ENCODE measurements around the gene SSBP2. TPM values are rescaled to one million over a fixed set of nuclear protein-coding genes. Genes with fewer than 3 reads are reported as not detected.

SSBP2 gene
- total and polyA plus RNA-seq, 2 donors (not counting 3 experiments of a cell fraction or from before 2014, with no cell fraction given) = 9.6 to 11.5 TPM

DNA sequence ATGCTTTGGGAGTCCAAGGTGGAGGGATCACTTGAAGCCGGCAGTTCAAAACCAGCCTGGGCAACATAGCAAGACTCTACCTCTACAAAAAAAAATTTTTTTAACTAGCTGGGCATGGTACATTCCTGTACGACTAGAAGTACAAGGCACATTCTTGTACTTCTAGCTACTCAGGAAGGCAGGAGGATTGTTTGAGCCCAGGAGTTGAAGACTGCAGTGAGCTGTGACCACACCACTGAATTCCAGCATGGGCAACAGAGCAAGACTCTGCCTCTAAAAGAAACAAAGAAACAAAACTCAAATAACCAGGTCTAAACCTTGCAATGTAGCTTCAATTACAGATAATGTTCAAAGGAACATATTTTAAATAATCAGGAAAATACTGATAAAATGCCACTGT, 56.2 kb downstream of the SSBP2 start:
- no peaks in the 10 kb centered on the region for H3K79me2 ChIP-seq (ENCODE audit: control insufficient read depth, insufficient read depth, low read length)
- no TSS peak for BruUV-seq (replicated peaks)
- POLR2A ChIA-PET = no interaction called here
- no peaks in the 10 kb centered on the region for H3K9me1 ChIP-seq (replicated peaks; ENCODE audit: control insufficient read depth, extremely low read depth, insufficient read depth, low read length)
- no peaks in the 10 kb centered on the region for H3K36me3 ChIP-seq (ENCODE audit: control insufficient read depth in 2 of 2, extremely low read depth in 1 of 2, insufficient read depth in 2 of 2, low read length in 2 of 2)
- dilution Hi-C loops (cut with MboI; ENCODE audit: extremely low pct_ligation_motif_present, low sequenced_read_pairs) (no loop called here), intact Hi-C loops (cut with micrococcal nuclease) (no loop called here)
- no peak overlapping the region for H3K27ac ChIP-seq (ENCODE audit: insufficient read depth, low read depth, low read length)
- H3K9me3 ChIP-seq (replicated peaks; ENCODE audit: control insufficient read depth, insufficient read depth, low read length) = no peaks in the 10 kb centered on the region
- FAIRE-seq (no peak), DNase-seq (ENCODE audit: low read depth, low spot score) (no peak)
- H3K9ac ChIP-seq (replicated peaks; ENCODE audit: extremely low read depth, insufficient read depth, low read length) = no peak overlapping the region
- no peak overlapping the region for H3K4me3 ChIP-seq (replicated peaks in 1 of 3; ENCODE audit: insufficient read depth in 1 of 3, low read depth in 1 of 3, low read length in 3 of 3)
- no peaks in the 10 kb centered on the region for H3K27me3 ChIP-seq (ENCODE audit: control insufficient read depth in 2 of 2, insufficient read depth in 2 of 2, low read length in 2 of 2)
- TF ChIP-seq GATA2 (IDR thresholded peaks at IDR 0.05; ENCODE audit: insufficient read depth, insufficient read length, low read depth, low read length) (no peak), EZH2 (IDR thresholded peaks at IDR 0.05; ENCODE audit: borderline replicate concordance, low read depth, low read length, severe bottlenecking) (no peak), POLR2AphosphoS5 (IDR thresholded peaks at IDR 0.05; ENCODE audit: insufficient read depth, low read depth, low read length) (no peak), FOS (IDR thresholded peaks at IDR 0.05; ENCODE audit: borderline replicate concordance, insufficient read depth, low read length) (no peak), MYC (IDR thresholded peaks at IDR 0.05; ENCODE audit: low read depth, low read length) (no peak), JUN (IDR thresholded peaks at IDR 0.05; ENCODE audit: borderline replicate concordance, insufficient read depth, insufficient read length, low read depth) (no peak), POLR2A (IDR thresholded peaks at IDR 0.05; ENCODE audit: low read depth, low read length) (no peak)
- TF ChIP-seq, protein P1, sequence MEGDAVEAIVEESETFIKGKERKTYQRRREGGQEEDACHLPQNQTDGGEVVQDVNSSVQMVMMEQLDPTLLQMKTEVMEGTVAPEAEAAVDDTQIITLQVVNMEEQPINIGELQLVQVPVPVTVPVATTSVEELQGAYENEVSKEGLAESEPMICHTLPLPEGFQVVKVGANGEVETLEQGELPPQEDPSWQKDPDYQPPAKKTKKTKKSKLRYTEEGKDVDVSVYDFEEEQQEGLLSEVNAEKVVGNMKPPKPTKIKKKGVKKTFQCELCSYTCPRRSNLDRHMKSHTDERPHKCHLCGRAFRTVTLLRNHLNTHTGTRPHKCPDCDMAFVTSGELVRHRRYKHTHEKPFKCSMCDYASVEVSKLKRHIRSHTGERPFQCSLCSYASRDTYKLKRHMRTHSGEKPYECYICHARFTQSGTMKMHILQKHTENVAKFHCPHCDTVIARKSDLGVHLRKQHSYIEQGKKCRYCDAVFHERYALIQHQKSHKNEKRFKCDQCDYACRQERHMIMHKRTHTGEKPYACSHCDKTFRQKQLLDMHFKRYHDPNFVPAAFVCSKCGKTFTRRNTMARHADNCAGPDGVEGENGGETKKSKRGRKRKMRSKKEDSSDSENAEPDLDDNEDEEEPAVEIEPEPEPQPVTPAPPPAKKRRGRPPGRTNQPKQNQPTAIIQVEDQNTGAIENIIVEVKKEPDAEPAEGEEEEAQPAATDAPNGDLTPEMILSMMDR (IDR thresholded peaks at IDR 0.05; ENCODE audit: extremely low read depth in 1 of 2, insufficient read depth in 1 of 2, low read depth in 1 of 2, low read length in 2 of 2) = no peak
- TF ChIP-seq, protein P2, sequence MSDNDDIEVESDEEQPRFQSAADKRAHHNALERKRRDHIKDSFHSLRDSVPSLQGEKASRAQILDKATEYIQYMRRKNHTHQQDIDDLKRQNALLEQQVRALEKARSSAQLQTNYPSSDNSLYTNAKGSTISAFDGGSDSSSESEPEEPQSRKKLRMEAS (IDR thresholded peaks at IDR 0.05; ENCODE audit: insufficient read depth, insufficient read length) = no peak
- no peak overlapping the region for H2AFZ ChIP-seq (ENCODE audit: low read depth, low read length)
- CTCF ChIA-PET = no interaction called here
- H4K20me1 ChIP-seq (replicated peaks; ENCODE audit: control insufficient read depth, extremely low read depth, insufficient read depth, low read length) = no peaks in the 10 kb centered on the region
- H3K4me1 ChIP-seq (ENCODE audit: control insufficient read depth, extremely low read depth, insufficient read depth, low read length) = no peaks in the 10 kb centered on the region
- H3K4me2 ChIP-seq (ENCODE audit: insufficient read depth, low read length) = no peak overlapping the region
